DMS 273 (cell line): ENCODE data around the gene PTGFRN.

Source experiments
- DNase-seq: peaks from one replicate; lab custom pipeline; 2025; ENCODE audit not compliant: unreplicated experiment; lab: John Stamatoyannopoulos, UW

The PTGFRN gene

DNA sequence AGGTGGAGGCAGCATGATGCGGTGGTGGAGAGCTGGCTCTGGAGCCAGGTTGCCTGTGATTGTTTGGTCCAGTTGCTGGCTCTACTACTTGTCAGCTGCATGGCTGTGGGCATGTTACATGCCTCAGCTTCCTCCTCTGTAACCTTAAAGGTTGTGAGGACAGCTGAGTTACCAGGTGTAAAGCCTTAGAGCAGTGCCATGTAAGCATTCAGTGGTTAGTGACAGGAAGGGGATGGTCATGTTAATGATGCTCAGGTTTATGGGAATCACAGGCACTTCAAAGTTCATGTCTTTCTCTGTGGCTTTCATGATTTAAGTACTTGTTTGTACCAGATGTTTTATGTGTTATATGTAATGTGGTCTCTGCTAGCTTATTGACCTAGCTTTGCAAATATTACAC lies 32.6 kb downstream of the PTGFRN start:
- DNase-seq, result no peak

DNA sequence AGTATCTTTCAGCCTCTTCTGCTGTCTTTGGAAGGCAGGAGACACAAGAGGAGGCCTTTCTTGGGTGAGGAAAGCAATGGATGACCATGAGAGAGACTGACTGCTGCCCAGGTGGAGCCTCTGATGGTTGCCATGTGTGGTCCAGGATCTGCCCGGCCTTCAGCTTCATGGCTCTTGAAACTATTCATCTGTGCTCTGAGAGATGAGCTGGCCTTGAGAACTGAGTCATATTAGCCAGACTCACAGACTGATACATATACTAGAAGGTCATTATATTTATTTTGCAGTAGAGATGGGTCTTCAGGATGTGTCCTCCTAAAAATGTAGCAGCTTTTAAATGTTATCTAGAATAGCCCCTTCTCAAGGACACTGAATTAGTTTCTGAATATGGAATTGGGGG lies 33.7 kb downstream of the PTGFRN start:
- no peak for DNase-seq

DNA sequence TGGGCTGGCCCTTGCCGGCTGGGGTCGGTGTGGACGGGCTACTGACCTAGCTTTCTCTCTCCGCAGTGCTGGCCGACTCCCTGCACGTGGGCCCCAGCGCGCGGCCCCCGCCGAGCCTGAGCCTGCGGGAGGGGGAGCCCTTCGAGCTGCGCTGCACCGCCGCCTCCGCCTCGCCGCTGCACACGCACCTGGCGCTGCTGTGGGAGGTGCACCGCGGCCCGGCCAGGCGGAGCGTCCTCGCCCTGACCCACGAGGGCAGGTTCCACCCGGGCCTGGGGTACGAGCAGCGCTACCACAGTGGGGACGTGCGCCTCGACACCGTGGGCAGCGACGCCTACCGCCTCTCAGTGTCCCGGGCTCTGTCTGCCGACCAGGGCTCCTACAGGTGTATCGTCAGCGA lies 34.9 kb downstream of the PTGFRN start:
- no peak for DNase-seq

DNA sequence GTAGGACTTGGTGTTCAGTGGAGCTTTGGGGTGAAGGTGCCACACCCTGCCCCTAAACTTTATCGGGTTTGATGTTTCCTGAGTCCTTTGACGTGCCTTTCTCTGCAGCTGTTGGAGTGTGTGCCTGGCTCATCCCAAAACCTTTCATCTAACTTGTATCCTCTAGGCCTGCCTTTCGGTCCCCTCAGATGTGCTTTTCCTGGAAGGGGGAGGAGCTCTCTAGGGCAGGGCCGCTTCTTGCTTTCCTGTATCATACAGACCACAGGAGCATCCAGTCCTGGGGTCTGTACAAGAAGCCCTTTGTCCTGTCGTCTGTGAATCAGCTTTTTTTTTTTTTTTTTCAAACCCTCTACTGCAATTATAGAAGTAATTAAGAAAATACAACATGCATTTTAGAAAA lies 35.7 kb downstream of the PTGFRN start:
- no peak for DNase-seq

DNA sequence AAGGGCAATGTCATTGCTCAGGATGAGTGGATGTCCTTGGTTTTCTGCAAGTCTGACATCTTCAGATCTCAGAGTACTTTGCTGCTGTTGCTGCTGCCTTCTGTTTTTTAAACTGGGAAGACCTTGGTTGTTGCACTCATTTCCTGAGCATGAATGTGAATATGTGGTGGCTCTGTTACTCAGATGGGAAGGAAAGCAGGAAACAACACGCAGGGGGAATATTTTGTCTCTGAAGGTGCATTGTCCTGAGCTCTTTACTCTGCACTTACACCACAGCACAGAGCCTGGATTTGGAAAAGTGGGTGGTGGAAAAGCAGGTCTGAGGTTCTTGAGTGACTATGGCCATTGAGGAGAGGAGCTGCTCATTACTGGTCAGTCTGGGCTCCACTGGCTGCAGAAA lies 36.3 kb downstream of the PTGFRN start:
- no peak for DNase-seq

DNA sequence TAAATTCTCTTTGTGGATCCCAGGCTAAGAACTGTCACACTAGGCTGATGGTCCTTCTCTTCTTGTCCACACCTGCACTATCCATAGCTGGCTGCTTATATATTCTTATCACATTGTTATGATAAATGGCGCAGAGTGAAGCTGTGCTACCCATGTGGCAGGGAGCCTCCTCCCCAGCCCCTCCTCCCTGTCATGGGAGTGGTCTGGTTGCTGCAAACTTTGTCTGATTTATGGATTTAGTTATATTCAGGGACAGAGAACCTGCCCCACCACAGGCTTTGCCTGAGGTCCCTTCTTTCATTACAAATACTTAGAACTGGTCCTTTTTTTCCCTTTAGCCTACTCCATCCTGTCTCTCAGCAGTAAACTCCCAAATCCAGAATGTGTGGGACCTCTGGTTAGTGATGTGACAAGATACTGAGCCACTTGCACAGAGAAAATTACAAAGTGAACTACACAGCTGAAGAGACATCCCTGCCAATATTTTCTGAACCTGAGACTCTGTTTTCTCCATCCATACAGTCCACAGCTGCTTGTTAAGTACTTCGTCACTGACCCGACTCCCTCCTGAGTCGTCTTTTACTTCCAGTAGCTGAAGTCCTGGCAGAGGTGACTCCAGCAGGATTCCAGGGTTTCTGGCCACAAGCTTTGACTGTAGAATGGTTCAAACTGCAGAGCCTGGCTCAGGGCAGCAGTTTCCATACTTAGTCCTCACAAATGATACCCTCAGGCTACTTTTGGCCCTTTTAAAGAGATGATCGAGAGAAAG lies 37.6 kb downstream of the PTGFRN start:
- no peak for DNase-seq

DNA sequence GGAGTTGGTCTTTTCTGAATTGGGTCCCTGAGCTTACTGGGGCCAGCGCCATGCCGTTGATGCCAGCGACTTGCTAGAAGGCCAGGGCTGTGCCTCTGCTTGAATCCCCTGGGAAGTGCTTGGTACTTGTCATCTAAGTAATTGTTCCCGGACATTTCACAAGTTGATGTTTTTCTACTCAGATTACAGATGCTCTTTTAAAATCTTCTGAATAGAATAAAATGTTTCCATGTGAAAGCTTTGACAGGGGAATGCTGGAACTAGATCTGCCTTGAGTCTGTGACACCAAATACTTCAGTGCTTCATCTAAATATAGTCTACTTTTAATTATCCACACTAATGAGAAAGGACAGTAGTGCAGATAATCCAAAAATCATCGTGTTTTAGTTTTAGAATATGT lies 38.3 kb downstream of the PTGFRN start:
- no peak for DNase-seq

DNA sequence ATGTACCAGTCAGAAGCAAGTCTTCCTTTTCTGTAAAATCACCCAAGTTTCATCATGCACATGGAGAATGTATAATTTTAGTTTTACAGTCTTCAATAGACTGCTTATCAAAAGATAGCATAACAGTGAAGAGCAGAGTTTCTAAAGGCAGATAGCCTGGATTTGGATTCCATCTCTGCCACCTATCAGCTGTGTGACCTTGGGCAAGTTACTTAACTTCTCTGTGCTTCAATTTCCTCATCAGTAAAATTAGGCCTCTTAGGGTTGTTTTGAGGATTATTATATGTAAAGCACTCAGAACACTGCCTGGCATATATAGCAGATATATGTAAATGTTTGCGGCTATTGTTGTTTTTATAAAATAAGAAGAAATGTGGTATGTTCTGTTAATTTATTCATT lies 38.9 kb downstream of the PTGFRN start:
- DNase-seq, result no peak

DNA sequence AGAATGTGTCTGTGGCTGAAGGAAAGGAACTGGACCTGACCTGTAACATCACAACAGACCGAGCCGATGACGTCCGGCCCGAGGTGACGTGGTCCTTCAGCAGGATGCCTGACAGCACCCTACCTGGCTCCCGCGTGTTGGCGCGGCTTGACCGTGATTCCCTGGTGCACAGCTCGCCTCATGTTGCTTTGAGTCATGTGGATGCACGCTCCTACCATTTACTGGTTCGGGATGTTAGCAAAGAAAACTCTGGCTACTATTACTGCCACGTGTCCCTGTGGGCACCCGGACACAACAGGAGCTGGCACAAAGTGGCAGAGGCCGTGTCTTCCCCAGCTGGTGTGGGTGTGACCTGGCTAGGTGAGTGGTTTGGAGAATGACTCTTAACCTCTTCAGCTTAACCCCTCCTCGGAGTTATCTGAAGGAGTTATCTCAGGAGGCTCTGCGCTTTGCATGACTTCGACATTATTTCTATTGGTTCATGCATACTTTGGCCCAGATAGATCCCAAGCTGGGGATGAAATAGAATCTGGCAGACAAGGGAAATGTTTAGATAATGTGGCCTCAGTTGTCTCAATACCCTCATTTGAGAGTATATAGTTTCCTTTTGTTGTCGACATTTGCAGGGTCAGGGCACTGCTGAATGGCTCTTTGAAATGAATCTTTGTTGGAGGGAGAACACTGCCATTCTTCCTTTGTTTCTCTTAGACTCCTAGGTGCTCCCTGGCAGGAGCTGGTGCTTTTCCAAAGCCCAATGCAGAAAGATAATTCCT lies 39.7 kb downstream of the PTGFRN start:
- no peak for DNase-seq

DNA sequence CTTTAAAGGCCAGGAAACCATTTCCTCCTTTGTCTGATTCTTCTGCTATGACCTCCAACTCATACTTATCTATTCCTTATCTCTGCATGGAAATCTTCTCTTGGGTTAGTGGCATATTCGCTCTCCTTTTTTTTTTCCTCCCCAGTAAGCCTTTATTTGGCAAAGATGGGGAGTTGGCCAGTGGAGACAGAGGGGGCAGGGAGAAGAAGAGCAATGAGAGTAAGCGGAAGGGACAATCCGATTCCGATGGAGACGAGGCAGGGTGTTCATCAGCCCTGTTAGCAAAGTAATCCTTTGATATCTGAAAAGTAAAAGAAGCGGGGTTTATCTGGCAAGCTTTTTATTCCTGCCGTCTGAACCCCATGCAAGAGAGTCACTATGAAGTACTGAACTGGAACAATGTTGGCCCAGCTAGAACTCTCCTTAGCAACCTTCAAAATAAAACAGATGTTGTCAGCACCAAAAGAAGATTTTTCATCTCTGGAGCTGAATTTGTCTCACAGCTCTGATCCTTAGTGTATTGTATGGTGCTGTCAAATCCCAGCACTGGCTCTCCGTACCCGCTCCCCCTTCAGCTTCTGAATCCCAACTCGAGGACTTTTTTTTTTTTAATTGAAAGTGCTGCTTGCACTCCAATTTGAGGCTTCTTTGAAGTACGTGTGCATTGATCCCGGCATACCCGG lies 40.9 kb downstream of the PTGFRN start:
- DNase-seq, result no peak

DNA sequence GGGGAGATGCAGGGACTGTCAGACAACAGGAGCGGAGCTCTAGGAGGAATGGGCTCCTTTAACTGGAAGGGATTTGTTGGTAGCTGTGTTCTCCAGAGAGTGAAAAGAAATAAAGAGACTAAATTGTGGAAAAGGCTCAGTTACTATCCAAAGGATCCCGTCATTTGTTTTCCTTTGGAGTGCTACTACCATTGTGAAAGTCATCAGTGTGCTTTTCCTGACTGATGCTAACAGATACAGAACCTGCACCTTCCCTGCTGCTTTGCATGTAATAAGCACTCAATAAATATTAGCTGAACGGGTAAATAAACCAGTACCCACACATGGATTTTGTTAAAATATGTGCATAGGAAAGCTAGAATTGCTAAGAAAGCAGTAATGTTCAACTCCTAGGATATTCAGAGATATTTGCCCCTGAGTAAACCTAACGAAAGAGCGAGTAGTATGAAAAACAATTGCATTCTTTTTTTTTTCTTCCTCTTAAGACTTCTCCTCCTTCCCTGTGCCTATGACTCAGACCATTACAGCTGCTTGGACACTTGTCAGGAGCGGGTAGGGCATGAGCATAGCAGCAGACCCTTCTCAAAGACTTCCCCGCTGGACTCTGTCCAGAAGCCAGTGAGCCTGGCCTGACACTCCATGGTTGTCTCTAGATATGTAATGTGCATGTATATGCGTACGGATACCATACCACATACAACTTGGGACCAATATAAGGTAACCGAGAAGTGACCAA lies 41.7 kb downstream of the PTGFRN start:
- DNase-seq, result no peak

DNA sequence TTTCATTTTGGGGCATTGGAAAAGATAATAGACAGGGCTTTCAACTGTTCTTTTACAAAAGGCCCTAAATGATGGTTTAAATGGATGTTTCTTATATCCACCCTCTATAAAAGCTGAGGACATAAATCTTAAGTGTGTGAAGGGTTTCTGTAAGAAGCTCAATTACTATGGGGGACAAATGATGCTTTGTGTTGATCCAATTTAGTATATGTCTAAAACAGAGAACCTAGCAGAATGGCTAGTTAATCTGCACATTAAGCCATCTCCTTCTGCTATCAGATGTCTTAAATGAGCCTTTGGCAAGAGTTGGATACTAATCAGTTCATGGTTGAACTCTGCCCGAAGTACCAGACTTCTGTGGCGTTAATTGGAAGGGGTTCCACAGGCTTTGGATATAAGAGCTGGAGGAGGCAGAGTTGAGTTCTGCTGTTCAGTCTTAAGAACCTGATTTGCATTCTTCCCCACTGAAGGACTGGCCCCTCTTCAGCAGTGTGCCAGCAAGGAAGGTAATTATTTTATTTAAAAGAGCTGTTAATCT lies 43.1 kb downstream of the PTGFRN start:
- DNase-seq, result peak; percentile 6

DNA sequence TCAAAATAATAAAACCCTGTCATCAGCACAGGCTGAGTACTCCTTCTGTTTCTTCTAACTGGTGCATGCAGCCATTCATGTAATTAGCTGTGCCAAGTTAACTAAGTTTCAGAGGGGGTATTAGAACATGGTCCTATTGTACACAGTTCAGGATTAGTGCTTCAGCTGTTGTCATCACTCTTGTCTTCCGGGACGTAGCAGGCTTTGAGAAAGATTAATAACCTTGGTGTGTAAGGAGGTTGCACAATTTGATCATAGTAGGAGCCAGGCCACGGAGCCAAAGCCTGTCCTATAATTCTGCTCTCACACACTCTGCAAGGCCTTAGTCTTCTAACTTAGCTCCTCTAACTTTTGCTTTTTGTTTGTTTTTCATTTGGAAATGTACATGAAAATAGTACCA lies 44.7 kb downstream of the PTGFRN start:
- DNase-seq, result no peak

DNA sequence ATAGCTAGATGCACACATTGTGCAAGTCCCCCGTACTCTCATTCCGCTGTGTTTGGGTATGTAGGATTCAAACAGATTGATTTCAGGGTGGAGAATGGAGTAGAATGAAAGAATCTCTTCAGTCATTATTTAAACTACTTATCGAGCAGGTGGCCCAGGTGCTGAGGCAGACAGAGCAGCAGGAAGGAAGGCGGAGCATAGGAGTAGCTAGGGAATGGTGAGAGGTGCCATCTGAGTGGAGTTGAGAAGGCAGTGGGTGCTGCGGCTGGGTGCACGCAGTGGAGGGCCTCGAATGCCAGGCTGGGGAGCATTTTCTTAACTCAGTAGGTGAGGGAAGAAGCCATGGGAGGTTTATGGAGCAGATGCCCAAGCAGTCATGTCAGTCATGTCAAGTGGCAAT lies 46.7 kb downstream of the PTGFRN start:
- DNase-seq, result no peak

DNA sequence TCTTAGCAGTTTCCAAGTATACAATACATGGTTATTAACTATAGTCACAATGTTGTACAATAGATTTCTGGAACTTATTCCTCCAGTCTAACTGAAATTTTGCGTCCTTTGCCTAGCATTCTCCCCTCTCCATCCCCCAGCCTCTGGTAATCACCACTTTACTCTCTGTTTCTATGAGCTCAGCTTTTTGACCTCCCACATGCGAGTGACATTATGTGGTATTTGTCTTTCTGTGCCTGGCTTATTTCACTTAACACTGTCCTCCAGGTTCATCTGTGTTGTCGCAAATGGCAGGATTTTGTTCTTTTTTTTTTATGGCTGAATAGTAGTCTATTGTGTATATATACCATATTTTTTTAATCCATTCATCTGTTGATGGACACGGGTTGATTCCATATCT lies 47.9 kb downstream of the PTGFRN start:
- no peak for DNase-seq

DNA sequence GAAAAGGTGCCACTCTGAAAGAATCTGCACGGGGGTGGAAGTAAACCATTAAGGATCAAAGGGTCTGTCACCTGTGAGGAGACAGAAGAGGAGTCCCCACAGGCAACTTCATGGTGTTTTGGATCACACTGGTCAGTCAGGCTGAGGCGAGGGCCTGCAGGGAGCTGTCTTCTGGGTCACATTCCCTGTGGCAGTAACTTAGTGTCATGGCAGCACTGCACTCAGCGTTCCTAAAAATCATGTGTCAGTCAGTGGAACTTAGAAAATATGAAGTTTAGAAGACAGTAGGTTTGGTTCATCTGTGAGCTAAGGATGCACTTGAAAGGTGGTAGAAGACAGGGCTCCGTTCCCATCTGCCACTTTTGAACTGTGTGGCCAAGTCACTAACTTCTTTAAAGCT lies 48.4 kb downstream of the PTGFRN start:
- no peak for DNase-seq

DNA sequence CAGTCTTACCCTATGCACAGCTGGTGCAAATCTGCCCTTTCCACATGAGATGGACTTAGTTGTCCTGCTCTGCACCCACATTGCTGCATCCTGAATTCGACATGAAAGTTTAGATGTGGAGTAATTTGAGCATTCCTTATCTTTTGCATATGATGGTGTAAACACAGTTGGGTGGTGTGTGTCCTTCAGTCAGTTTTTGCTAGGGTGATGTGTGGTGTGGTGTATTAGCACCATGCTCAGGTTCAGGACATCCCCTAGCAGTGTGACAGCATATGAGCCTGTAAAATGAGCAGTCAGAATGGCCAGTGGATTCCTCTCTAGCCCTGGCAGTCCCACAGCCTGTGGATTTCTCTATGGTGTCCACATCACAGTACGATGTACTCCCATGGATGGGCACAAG lies 49.3 kb downstream of the PTGFRN start:
- no peak for DNase-seq

DNA sequence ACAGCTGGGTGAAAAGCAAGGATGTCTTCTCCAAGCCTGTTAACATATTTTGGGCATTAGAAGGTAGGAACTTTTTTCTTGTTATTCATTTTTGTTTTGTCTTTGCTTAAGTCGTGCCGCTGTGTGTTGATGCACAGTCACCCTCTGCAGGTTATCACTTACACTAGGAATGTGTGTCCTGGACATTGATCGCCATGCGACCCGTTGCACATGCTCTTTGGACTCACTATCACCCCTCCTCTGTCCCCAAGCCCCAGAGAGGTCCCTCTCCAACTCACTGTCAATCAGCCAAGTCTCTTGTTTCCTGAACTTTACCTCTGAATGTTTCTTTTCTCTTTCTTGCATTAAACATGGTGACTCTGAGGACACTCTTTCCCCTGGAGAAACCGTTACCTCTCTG lies 51.9 kb downstream of the PTGFRN start:
- DNase-seq, result no peak

DNA sequence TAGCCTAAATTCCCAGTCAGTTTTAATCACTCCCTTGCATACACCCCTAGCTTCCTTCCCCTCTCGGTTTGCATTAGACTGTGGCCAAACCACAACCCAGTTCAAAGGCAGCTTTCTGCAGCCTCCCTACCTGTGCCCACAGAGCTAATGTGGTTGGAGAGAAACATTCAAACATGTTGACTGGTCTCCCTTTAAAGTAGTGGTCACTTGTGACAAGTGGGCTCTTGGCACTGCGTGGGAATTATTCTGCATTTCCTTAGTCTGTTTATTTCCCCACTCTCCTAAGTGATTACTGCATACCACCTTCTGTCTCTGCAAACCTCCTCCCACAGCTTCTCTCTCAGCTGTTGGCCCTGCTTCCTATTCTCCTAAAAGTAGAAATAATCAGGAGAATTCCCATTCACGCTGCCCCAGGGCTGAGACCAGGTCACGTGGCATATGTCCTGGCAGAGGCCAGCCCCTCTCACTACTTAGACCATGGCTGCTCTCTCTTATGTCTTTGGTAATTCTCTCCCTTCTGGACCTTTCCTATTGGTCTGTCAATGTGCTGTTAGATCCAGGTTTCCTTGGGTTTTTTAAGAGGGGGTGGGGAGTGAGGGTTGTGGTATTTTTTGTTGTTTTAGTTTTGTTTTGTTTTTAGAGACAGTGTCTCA lies 53.4 kb downstream of the PTGFRN start:
- no peak for DNase-seq

DNA sequence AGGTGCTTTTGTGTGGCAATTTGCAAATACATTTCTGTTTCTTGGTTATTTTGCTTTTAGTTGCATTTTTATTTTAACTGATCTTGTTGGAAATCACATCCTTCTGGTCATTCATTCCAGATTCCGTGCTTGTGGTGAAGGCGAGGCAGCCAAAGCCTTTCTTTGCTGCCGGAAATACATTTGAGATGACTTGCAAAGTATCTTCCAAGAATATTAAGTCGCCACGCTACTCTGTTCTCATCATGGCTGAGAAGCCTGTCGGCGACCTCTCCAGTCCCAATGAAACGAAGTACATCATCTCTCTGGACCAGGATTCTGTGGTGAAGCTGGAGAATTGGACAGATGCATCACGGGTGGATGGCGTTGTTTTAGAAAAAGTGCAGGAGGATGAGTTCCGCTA lies 57.1 kb downstream of the PTGFRN start:
- no peak for DNase-seq

DNA sequence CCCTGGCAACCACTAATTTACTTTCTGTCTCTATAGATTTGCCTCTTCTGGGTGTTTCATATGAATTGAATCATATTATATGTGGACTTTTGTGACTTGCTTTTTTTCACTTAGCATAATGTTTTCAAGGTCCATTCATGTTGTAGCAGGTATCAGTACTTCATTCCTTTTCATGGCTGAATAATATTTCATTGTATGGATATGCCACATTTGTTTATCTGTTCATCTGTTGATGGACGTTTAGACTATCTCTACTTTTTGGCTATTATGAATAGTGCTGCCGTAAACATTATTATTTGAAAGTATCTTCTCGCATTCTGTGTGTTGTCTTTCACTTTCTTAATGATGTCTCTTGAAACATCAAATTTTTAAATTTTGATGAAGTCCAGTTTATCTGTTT lies 59.0 kb downstream of the PTGFRN start:
- DNase-seq, result no peak
